HG02678 (cell line): ENCODE results near the gene PRKD1.
"Not testable (repeated sequence)": the region's sequence is repeated elsewhere in the genome, so short reads cannot be mapped to it uniquely, and the experiment has no call there.

Source experiments
- ATAC-seq: cut with Tn5 transposase; IDR thresholded peaks from one replicate; pipeline ENCODE4 v1.9.1; 2021; ENCODE audit warnings: mild to moderate bottlenecking, moderate library complexity; ENCODE audit not compliant: unreplicated experiment

Gene PRKD1

GRCh38 chr14:29840369-29840892 is 87.2 kb downstream of the PRKD1 start:
- not testable (repeated sequence) for ATAC-seq

GRCh38 chr14:29839691-29840090 is 88.0 kb downstream of the PRKD1 start:
- not testable (repeated sequence) for ATAC-seq

- no peak for ATAC-seq
Measured at GRCh38 chr14:29838752-29839151, 88.9 kb downstream of the PRKD1 start.

GRCh38 chr14:29836395-29836794 is 91.3 kb downstream of the PRKD1 start:
- no peak for ATAC-seq

- ATAC-seq: no peak
Measured at GRCh38 chr14:29832042-29832441, 95.6 kb downstream of the PRKD1 start.

- ATAC-seq: no peak
Measured at GRCh38 chr14:29829851-29830250, 97.8 kb downstream of the PRKD1 start.

- ATAC-seq: no peak
Measured at GRCh38 chr14:29823816-29824215, 103.8 kb downstream of the PRKD1 start.

GRCh38 chr14:29822430-29822709 is 105.3 kb downstream of the PRKD1 start:
- no peak for ATAC-seq

- no peak for ATAC-seq
Measured at GRCh38 chr14:29821661-29822429, 105.8 kb downstream of the PRKD1 start.

GRCh38 chr14:29821242-29821641 is 106.4 kb downstream of the PRKD1 start:
- ATAC-seq: no peak

GRCh38 chr14:29820785-29821184 is 106.9 kb downstream of the PRKD1 start:
- ATAC-seq: no peak

GRCh38 chr14:29817767-29818405 is 109.8 kb downstream of the PRKD1 start:
- no peak for ATAC-seq

- no peak for ATAC-seq
Measured at GRCh38 chr14:29815016-29815674, 112.5 kb downstream of the PRKD1 start.

- no peak for ATAC-seq
Measured at GRCh38 chr14:29814156-29815015, 113.3 kb downstream of the PRKD1 start.

- no peak for ATAC-seq
Measured at GRCh38 chr14:29810682-29811081, 117.0 kb downstream of the PRKD1 start.

- no peak for ATAC-seq
Measured at GRCh38 chr14:29810064-29810463, 117.6 kb downstream of the PRKD1 start.

- ATAC-seq: no peak
Measured at GRCh38 chr14:29806124-29806517, 121.5 kb downstream of the PRKD1 start.

GRCh38 chr14:29805415-29806123 is 122.1 kb downstream of the PRKD1 start:
- no peak for ATAC-seq

GRCh38 chr14:29804481-29805266 is 123.0 kb downstream of the PRKD1 start:
- no peak for ATAC-seq

- ATAC-seq: no peak
Measured at GRCh38 chr14:29803045-29803444, 124.6 kb downstream of the PRKD1 start.
